ENCODE measurements around the gene SERPINB1. TPM values are rescaled to one million over a fixed set of nuclear protein-coding genes. Genes with fewer than 3 reads are reported as not detected.

SERPINB1 gene
- total RNA-seq (23.3 and 24.0 TPM in 2 replicates), polyA plus RNA-seq (5.9 and 6.7 TPM in 2 replicates), polyA minus RNA-seq (5.7 and 6.0 TPM in 2 replicates), Bru-seq, nascent RNA (percentile 68 among the genes with signal in this experiment), BruChase-seq, experiment 1, labeled RNA remaining after a 6-hour chase (percentile 79 among the genes with signal in this experiment), BruChase-seq, experiment 2, labeled RNA remaining after a 2-hour chase (percentile 65 among the genes with signal in this experiment)
- polyA plus RNA-seq (2011; cell fraction: cytosol; rRNA removed), result 10.6 and 11.9 TPM in 2 replicates
- 5.7 and 9.4 TPM in 2 replicates for polyA plus RNA-seq (2011; cell fraction: nucleus; rRNA removed)
- polyA plus RNA-seq (2012), result 11.5 and 15.7 TPM in 2 replicates
- polyA minus RNA-seq (2011; cell fraction: cytosol; rRNA and poly(A)+ RNA removed), result 31.9 TPM
- polyA minus RNA-seq (2011; cell fraction: nucleus; rRNA and poly(A)+ RNA removed), result 3.5 and 5.7 TPM in 2 replicates
- long read RNA-seq, transcript SERPINB1-201 (7 exons, 2,619 nt), result major isoform, 58 of 81 reads
- long read RNA-seq, partial matches to known transcripts, result 1 of 81 reads
- long read RNA-seq, other reads (novel, unspliced or antisense), result 22 of 81 reads

DNA sequence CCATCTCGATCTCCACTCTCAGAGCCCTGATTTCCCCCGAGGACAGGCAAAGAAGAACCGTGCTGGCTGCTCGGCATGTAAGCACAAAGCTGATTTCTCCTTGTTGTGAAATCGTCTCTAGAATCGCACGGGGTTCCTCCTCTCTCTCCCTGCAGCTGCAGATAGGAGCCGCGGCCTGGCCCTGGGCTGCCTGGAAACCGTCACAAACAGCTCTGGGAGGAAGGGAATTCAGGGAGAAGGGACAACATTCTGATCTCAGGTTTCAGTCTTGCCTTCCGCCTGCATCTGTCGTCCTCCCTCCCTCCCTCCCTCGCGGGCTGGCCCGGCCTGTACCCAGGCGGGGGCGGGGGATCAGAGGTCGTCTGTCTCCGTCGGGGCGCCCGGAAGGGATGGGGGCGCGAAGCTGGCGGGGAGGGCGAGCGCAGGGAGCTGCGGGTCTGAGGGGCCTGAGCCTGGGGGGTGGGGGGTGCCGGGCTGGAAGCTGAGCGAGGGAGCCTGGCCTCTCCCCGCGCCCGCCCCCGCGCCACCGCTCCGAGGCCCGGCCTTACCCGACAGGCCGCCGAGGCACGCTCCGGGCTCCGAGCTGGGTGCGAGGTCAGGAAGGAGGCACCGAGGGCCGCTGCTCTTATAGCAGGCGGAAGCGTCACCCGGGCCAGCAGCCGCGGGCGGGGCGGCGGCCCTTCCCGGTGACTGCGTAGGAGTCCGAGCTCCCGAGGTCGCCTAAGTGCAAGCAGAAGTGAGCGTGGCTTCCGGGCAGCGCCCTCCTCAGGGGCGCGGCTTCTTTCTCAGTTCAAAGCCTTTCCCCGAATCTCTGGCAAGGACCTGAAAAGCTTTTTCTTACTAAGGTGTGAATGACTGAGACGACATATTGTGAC is at the start of gene SERPINB1:
Gene SERPINB1, minus strand, starts transcription at position 600 of the 875 bp plus-strand sequence. CDS start 1,277 bp downstream, outside the sequence.
- ChIA-PET POLR2A (no interaction called here), CTCF (interaction anchor here (0.8 to 11.2 kb wide), 18 partner anchors 10 to 1245 kb away, joined by 3 to 262 read pairs (median 6); partner anchors contain the start of gene WRNIP1)
- H4K20me1 ChIP-seq (replicated peaks; ENCODE audit: control insufficient read depth, extremely low read depth, insufficient read depth, low read length), result no peaks in the 10 kb centered on the region
- no peaks in the 10 kb centered on the region for H3K79me2 ChIP-seq (ENCODE audit: control insufficient read depth, insufficient read depth, low read length)
- BruUV-seq (replicated peaks), result no TSS peak
- peak; percentile 88 for FAIRE-seq
- peak within 1 kb of the TSS; percentile 56 for H3K9ac ChIP-seq (replicated peaks; ENCODE audit: extremely low read depth, insufficient read depth, low read length)
- peak within 1 kb of the TSS; percentile 33 to 44 (median 38) for H3K4me3 ChIP-seq (replicated peaks in 1 of 3; ENCODE audit: insufficient read depth in 1 of 3, low read depth in 1 of 3, low read length in 3 of 3)
- dilution Hi-C loops (cut with MboI; ENCODE audit: extremely low pct_ligation_motif_present, low sequenced_read_pairs) (no loop called here), intact Hi-C loops (cut with micrococcal nuclease) (loop anchor here (1.0 kb wide), 2 partner anchors 23 to 50 kb away; no protein-coding TSS in a partner anchor)
- H3K9me1 ChIP-seq (replicated peaks; ENCODE audit: control insufficient read depth, extremely low read depth, insufficient read depth, low read length), result no peaks in the 10 kb centered on the region
- H2AFZ ChIP-seq (ENCODE audit: low read depth, low read length), result peak within 1 kb of the TSS; percentile 74
- H3K4me2 ChIP-seq (ENCODE audit: insufficient read depth, low read length), result peak within 1 kb of the TSS; percentile 78
- peaks cover 0 to 2% of the 10 kb centered on the region in 2 experiments for H3K36me3 ChIP-seq (ENCODE audit: control insufficient read depth in 2 of 2, extremely low read depth in 1 of 2, insufficient read depth in 2 of 2, low read length in 2 of 2)
- no peak for TF ChIP-seq MYC (IDR thresholded peaks at IDR 0.05; ENCODE audit: low read depth, low read length)
- peak; percentile 24 for TF ChIP-seq POLR2AphosphoS5 (IDR thresholded peaks at IDR 0.05; ENCODE audit: insufficient read depth, low read depth, low read length)
- TF ChIP-seq MAX (IDR thresholded peaks at IDR 0.05; ENCODE audit: insufficient read depth, insufficient read length), result peak; percentile 18
- H3K4me1 ChIP-seq (ENCODE audit: control insufficient read depth, extremely low read depth, insufficient read depth, low read length), result peaks cover 37% of the 10 kb centered on the region
- peak within 1 kb of the TSS; percentile 62 for H3K27ac ChIP-seq (ENCODE audit: insufficient read depth, low read depth, low read length)
- peak; percentile 88 for DNase-seq (ENCODE audit: low read depth, low spot score)
- no peaks in the 10 kb centered on the region for H3K27me3 ChIP-seq (ENCODE audit: control insufficient read depth in 2 of 2, insufficient read depth in 2 of 2, low read length in 2 of 2)
- H3K9me3 ChIP-seq (replicated peaks; ENCODE audit: control insufficient read depth, insufficient read depth, low read length), result no peaks in the 10 kb centered on the region

Data from endothelial cell of umbilical vein (primary cell).